Esophagus (tissue), 2 donors: Measurements from ENCODE around the gene CRAMP1. TPM values are rescaled to one million over a fixed set of nuclear protein-coding genes. Genes with fewer than 3 reads are reported as not detected.

Source experiments
- H3K27ac ChIP-seq, 2 donors: one replicate each; pipeline ENCODE4 v1.5.1; 2013; ENCODE audit warnings: low read depth in 2 of 2, mild to moderate bottlenecking in 2 of 2, inconsistent platforms in 1 of 2, low read length in 1 of 2, moderate library complexity in 1 of 2
- H3K27me3 ChIP-seq, 2 donors: one replicate each; pipeline ENCODE4 v1.6.1; 2013; ENCODE audit warnings: low read length in 2 of 2, control low read depth in 1 of 2, mild to moderate bottlenecking in 1 of 2; ENCODE audit not compliant: insufficient read depth in 2 of 2, control insufficient read depth in 1 of 2
- H3K36me3 ChIP-seq, 2 donors: one replicate each; pipeline ENCODE4 v1.6.1; 2013; ENCODE audit warnings: low read length in 1 of 2; ENCODE audit not compliant: control insufficient read depth in 2 of 2, insufficient read depth in 2 of 2
- H3K4me1 ChIP-seq, 2 donors: one replicate each; pipeline ENCODE4 v1.6.1; 2013; ENCODE audit warnings: low read length in 1 of 2; ENCODE audit not compliant: control insufficient read depth in 2 of 2, insufficient read depth in 2 of 2
- H3K4me3 ChIP-seq, 2 donors: one replicate each; pipeline ENCODE4 v1.5.1; 2013; ENCODE audit warnings: low read length in 2 of 2, mild to moderate bottlenecking in 2 of 2, low read depth in 1 of 2, moderate library complexity in 1 of 2
- H3K9me3 ChIP-seq, 2 donors: one replicate each; pipeline ENCODE4 v1.6.1; 2013; ENCODE audit warnings: mild to moderate bottlenecking in 2 of 2, low read depth in 1 of 2, low read length in 1 of 2, moderate library complexity in 1 of 2; ENCODE audit not compliant: control insufficient read depth in 2 of 2, insufficient read depth in 1 of 2
- WGBS, 2 donors: extraction: QIAGEN DNeasy Blood & Tissue Kit; methylation state at CpG; one replicate each; pipeline ENCODE4 v1.1.7; 2013; 5-methylcytosine and 5-hydroxymethylcytosine counted together
- polyA plus RNA-seq, 2 donors: library from polyadenylated mRNA; stranded (reverse); fragments of 200-250 nt; gene quantifications; one replicate each; pipeline ENCODE4 v1.2.3, GENCODE V29; 2013
- donor health status: healthy with polysubstance abuse.
- donor health status: Bipolar disorder and iron deficiency.

The CRAMP1 gene
- polyA plus RNA-seq, 2 donors: 4.8 to 10.5 TPM

DNA sequence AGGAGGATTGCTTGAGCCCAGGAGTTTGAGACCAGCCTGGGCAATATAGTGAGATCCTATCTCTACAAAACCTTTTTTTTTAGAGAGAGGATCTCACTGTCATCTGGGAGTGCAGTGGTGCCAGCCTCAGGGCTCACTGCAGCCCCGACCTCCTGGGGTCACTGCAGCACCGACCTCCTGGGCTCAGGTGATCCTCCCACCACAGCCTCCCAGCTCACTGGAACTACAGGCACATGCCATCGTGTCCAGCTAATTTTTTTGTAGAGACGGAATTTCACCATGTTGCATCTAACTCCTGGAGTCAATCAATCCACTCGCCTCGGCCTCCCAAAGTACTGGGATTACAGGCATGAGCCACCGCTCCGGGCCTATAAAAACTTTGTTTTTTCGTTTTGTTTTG is 109.2 kb downstream of the CRAMP1 start:
- Histone ChIP-seq H3K27me3 (no peaks in the 10 kb centered on the region), H3K27ac (no peak overlapping the region), H3K4me1 (peaks cover 0 to 4% of the 10 kb centered on the region in 2 donors), H3K36me3 (peaks cover 0 to 9% of the 10 kb centered on the region in 2 donors), H3K9me3 (no peaks in the 10 kb centered on the region), H3K4me3 (no peak overlapping the region)
- 90 to 92% methylated on average over 9 of the region's 9 CpGs for WGBS, 2 donors

GRCh38 chr16:1723450-1724147 is 111.4 kb downstream of the CRAMP1 start:
- WGBS, 2 donors: 42 to 46% methylated on average over 6 of the region's 6 CpGs

GRCh38 chr16:1724491-1724890 is 112.3 kb downstream of the CRAMP1 start:
- Histone ChIP-seq H3K36me3 (peaks cover 13 to 40% of the 10 kb centered on the region in 2 donors), H3K27me3 (no peaks in the 10 kb centered on the region), H3K4me3 (no peak overlapping the region), H3K9me3 (no peaks in the 10 kb centered on the region), H3K4me1 (peaks cover 0 to 4% of the 10 kb centered on the region in 2 donors), H3K27ac (no peak overlapping the region)
- WGBS, 2 donors: 91 to 92% methylated on average over 12 of the region's 12 CpGs

More at GRCh38 chr16:1723450-1724147, 111.4 kb downstream of the CRAMP1 start:
- no peaks in the 10 kb centered on the region for H3K27me3 ChIP-seq
- H3K27ac ChIP-seq: peak overlapping the region in 1 of 2 donors; percentile 50
- no peaks in the 10 kb centered on the region for H3K9me3 ChIP-seq
- H3K36me3 ChIP-seq: peaks cover 5 to 31% of the 10 kb centered on the region in 2 donors
- no peak overlapping the region for H3K4me3 ChIP-seq
- peaks cover 0 to 4% of the 10 kb centered on the region in 2 donors for H3K4me1 ChIP-seq

DNA sequence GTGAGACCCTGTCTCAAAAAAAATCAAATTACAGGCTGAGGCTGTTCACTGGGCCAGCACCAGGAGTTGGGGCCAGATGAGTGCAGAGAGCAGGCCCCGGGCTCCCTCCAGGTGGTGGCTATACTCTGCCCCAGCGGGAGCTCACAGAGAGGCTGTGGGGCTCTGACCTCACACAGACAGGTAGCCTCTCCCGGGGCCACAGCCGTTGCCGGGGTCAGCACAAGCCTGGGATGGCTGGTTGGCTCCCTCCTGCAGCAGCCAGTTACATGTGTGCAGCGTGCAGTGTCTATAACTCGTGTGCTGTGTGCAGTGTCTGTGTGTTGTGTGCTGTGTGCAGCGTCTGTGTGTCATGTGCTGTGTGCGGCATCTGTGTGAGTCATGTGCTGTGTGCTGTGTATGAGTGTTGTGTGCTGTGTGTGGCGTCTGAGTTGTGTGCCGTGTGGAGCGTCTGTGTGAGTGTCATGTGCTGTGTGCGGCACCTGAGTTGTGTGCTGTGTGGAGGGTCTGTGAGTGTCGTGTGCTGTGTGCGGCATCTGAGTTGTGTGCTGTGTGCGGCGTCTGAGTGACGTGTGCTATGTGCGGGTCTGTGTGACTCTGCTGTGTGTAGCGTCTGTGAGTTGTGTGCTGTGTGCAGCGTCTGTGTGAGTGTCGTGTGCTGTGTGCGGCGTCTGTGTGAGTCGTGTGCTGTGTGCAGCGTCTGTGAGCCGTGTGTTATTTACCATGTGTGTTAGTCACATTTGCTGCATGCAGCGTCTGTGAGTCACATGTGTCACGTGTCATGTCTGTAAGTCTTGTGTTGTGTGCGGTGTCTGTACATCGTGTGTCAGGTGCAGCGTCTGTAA is 114.7 kb downstream of the CRAMP1 start:
- H3K4me1 ChIP-seq: peaks cover 0 to 4% of the 10 kb centered on the region in 2 donors
- H3K36me3 ChIP-seq: peaks cover 13 to 42% of the 10 kb centered on the region in 2 donors

More for the DNA sequence above, 114.7 kb downstream of the CRAMP1 start:
- no peak overlapping the region for H3K4me3 ChIP-seq
- no peaks in the 10 kb centered on the region for H3K9me3 ChIP-seq
- 93 to 94% methylated on average over 32 of the region's 32 CpGs for WGBS, 2 donors
- no peak overlapping the region for H3K27ac ChIP-seq
- no peaks in the 10 kb centered on the region for H3K27me3 ChIP-seq

Other genes starting within 250 kb of the CRAMP1 start
- 1 to 10 TPM; 5.4 to 8.1 TPM for gene UNKL, start 197.7 kb upstream of the CRAMP1 start, polyA plus RNA-seq
- 10 to 100 TPM; 11.6 to 24.6 TPM for gene UQCC4, start 191.6 kb upstream of the CRAMP1 start, polyA plus RNA-seq
- not detected for gene PERCC1, start 181.3 kb upstream of the CRAMP1 start, polyA plus RNA-seq
- under 1 TPM; 0.44 to 0.98 TPM for gene CCDC154, start 167.8 kb upstream of the CRAMP1 start, polyA plus RNA-seq
- gene CLCN7, start 137.3 kb upstream of the CRAMP1 start, polyA plus RNA-seq: 10 to 100 TPM; 18.7 to 33.1 TPM
- gene PTX4, start 123.4 kb upstream of the CRAMP1 start, polyA plus RNA-seq: not detected
- 10 to 100 TPM; 32.6 to 60.8 TPM for gene TELO2, start 119.0 kb upstream of the CRAMP1 start, polyA plus RNA-seq
- 1 to 10 TPM; 3.4 to 6.2 TPM for gene TMEM204, start 78.7 kb upstream of the CRAMP1 start, polyA plus RNA-seq
- gene IFT140, start 288 bp upstream of the CRAMP1 start, polyA plus RNA-seq: 1 to 10 TPM; 4.3 to 8.8 TPM
- 10 to 100 TPM; 20.5 to 31.0 TPM for gene JPT2, start 65.9 kb downstream of the CRAMP1 start, polyA plus RNA-seq
- gene MAPK8IP3, start 93.8 kb downstream of the CRAMP1 start, polyA plus RNA-seq: 10 to 100 TPM; 21.6 to 73.8 TPM
- gene NME3, start 159.2 kb downstream of the CRAMP1 start, polyA plus RNA-seq: 100 to 1,000 TPM in 1 of 2 donors, 10 to 100 TPM in 1; 51.0 to 102 TPM
- gene EME2, start 160.4 kb downstream of the CRAMP1 start, polyA plus RNA-seq: 10 to 100 TPM in 1 of 2 donors, 1 to 10 TPM in 1; 6.6 to 23.0 TPM
- 100 to 1,000 TPM in 1 of 2 donors, 10 to 100 TPM in 1; 62.4 to 115 TPM for gene MRPS34, start 160.8 kb downstream of the CRAMP1 start, polyA plus RNA-seq
- gene SPSB3, start 170.2 kb downstream of the CRAMP1 start, polyA plus RNA-seq: 100 to 1,000 TPM in 1 of 2 donors, 10 to 100 TPM in 1; 69.1 to 126 TPM
- 10 to 100 TPM; 41.5 to 57.8 TPM for gene NUBP2, start 170.6 kb downstream of the CRAMP1 start, polyA plus RNA-seq
- under 1 TPM; 0.01 to 0.14 TPM for gene IGFALS, start 181.3 kb downstream of the CRAMP1 start, polyA plus RNA-seq
- gene HAGH, start 214.5 kb downstream of the CRAMP1 start, polyA plus RNA-seq: 10 to 100 TPM; 41.1 to 57.9 TPM
- gene FAHD1, start 214.8 kb downstream of the CRAMP1 start, polyA plus RNA-seq: 10 to 100 TPM; 26.6 to 40.5 TPM